SH-SY5Y (cell line): ENCODE data around the gene C20orf204.

ENCODE experiments used
- GATA2 ChIP-seq: IDR thresholded peaks from 2 replicates; pipeline ENCODE4 v1.6.1; 2011; ENCODE audit warnings: mild to moderate bottlenecking, low read depth, low read length
- GATA3 ChIP-seq: IDR thresholded peaks from 2 replicates; pipeline ENCODE4 v1.6.1; 2011; ENCODE audit warnings: low read depth, mild to moderate bottlenecking, low read length, moderate library complexity

C20orf204 gene

GRCh38 chr20:64023361-64024140 lies 12.4 kb upstream of the C20orf204 start:
- no peak for TF ChIP-seq GATA2
- no peak for TF ChIP-seq GATA3

GRCh38 chr20:64024141-64024990 lies 11.6 kb upstream of the C20orf204 start:
- TF ChIP-seq GATA3 (no peak), GATA2 (no peak)

DNA sequence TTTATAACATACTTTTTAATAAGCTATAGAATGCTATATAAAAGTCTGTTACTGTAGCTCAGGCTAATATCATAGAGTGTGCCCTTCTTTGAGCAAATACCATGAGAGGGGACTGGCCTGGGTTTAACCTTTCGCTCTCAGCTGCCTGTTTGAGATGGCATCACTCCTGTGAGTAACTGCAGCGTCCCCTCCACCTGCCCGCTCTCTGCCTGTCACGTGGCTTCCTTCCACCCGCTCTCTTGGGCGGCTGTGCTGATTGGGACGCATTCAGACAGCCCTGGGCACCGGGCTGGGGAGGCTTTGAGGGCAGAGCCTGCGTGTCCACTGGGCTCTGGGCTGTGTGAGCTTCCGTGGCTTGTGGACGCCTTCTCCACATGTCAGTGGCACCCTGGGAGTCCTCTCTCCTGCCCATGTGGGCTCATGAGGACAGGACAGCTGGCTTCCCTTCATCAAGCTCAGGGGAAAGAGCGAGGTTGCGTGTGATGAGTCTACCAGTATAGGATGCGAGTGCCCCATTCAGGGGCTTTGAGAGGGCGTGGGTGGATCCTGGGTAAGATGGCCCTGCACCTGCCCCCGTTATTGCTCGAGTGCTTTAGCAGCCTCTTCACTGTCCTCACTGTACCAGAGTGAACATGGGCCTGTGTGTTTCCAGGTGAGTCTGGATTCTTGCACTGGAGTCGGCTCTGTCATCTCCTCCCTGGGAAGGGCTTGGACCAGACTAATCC lies 10.7 kb upstream of the C20orf204 start:
- TF ChIP-seq GATA2 (no peak), GATA3 (no peak)

GRCh38 chr20:64025826-64026412 lies 10.1 kb upstream of the C20orf204 start:
- TF ChIP-seq GATA3 = no peak
- TF ChIP-seq GATA2 = no peak

- TF ChIP-seq GATA3 = no peak
- no peak for TF ChIP-seq GATA2
Measured at GRCh38 chr20:64027981-64028685, 7.8 kb upstream of the C20orf204 start.

DNA sequence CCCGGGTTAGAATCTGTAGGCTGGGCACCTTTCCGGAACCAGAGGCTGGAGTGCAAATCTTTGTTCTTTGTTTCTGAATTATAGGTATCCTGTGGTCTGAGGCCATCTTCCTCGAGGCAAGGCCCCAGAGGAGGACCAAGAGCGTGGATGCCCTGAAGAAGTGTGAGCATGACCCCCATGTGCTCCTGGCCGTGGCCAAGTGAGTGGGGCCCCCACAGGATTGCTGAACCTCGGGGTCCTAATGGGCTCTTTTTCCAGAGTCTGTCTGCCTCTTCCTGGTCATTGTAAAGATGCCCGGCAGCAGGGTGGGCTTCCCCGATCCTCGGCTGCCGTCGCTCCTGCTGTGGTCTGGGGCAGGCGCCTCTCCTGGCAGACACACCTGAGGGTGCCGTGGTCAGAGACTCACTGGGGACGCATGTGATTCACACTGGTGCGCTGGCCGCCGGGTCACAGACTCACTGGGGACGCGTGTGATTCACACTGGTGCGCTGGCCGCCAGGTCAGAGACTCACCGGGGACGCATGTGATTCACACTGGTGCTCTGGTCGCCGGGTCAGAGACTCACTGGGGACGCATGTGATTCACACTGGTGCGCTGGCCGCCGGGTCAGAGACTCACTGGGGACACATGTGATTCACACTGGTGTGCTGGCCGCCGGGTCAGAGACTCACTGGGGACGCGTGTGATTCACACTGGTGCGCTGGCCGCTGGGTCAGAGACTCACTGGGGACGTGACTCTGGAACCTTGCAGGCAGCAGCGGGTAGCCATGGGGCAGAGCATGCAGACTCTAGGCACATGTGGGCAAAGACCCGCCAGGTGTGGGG lies 6.5 kb upstream of the C20orf204 start:
- TF ChIP-seq GATA2 (no peak), GATA3 (no peak)

- TF ChIP-seq GATA3 (no peak), GATA2 (no peak)
Measured at GRCh38 chr20:64030371-64031134, 5.4 kb upstream of the C20orf204 start.

- TF ChIP-seq GATA2 = no peak
- no peak for TF ChIP-seq GATA3
Measured at GRCh38 chr20:64031822-64032314, 4.1 kb upstream of the C20orf204 start.

DNA sequence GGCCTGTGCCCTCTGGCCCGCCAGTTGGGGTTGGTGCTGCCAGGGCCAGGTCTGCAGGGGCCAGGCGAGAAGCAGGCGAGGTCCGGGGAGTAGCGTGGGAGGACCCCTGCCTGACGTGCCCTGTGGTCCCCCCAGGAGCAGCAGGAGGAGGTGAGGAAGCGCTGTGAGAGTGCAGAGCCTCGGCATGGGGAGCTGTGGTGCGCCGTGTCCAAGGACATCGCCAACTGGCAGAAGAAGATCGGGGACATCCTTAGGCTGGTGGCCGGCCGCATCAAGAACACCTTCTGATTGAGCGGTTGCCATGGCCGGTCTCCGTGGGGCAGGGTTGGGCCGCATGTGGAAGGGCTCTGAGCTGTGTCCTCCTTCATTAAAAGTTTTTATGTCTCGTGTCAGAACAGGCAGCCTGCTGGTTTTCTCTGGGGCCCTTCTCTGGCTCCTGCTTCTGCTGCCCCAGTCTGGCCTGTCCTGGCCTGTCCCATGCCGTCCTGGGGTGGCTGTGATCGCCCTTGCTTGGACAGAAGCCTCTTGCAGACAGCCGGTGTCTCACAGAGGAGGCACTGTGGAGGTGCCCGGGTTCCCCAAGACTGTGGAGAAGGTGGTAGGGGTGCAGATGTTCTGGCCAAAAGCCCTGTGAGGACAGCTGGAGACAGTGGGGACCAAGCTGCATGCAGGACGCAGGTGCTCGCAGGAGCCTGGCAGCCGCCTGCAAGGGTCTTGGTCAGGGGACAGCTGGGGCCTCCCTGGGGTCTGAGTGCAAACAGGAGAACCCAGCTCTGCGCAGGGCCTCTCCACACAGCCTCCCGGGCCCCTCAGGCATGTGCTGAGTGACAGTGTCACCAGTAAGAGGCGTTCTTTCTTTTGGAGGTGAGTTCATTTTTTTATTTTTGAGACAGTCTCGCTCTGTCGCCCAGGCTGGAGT lies 3.0 kb upstream of the C20orf204 start:
- TF ChIP-seq GATA3 (no peak), GATA2 (no peak)

- TF ChIP-seq GATA3 (no peak), GATA2 (no peak)
Measured at GRCh38 chr20:64033981-64034493, 1.9 kb upstream of the C20orf204 start.
